ENCODE results near the gene NUDT8.
"Not testable (repeated sequence)": the region's sequence is repeated elsewhere in the genome, so short reads cannot be mapped to it uniquely, and the experiment has no call there.

Gene NUDT8

GRCh38 chr11:67613313-67613959 is 16.3 kb downstream of the NUDT8 start:
- no peak for DNase-seq (ENCODE audit: low read depth in 3 of 3)

- DNase-seq (ENCODE audit: low read depth in 3 of 3): no peak
Observed at GRCh38 chr11:67612751-67613150, 17.0 kb downstream of the NUDT8 start.

GRCh38 chr11:67611704-67612587 is 17.8 kb downstream of the NUDT8 start:
- no peak for DNase-seq (ENCODE audit: low read depth in 3 of 3)

GRCh38 chr11:67611165-67611564 is 18.6 kb downstream of the NUDT8 start:
- no peak for DNase-seq (ENCODE audit: low read depth in 3 of 3)

- DNase-seq (ENCODE audit: low read depth in 3 of 3): no peak
Observed at GRCh38 chr11:67610302-67610868, 19.4 kb downstream of the NUDT8 start.

- no peak for DNase-seq (ENCODE audit: low read depth in 3 of 3)
Observed at GRCh38 chr11:67609316-67609715, 20.4 kb downstream of the NUDT8 start.

GRCh38 chr11:67608486-67608885 is 21.3 kb downstream of the NUDT8 start:
- DNase-seq (ENCODE audit: low read depth in 3 of 3): no peak

- DNase-seq (ENCODE audit: low read depth in 3 of 3): no peak
Observed at GRCh38 chr11:67607507-67607906, 22.2 kb downstream of the NUDT8 start.

GRCh38 chr11:67606492-67607295 is 23.0 kb downstream of the NUDT8 start, which contains the start of gene NDUFV1:
Gene NDUFV1, plus strand, starts transcription at chr11:67606936. Its CDS starts 69 bp downstream, at chr11:67607005.
- DNase-seq (ENCODE audit: low read depth in 3 of 3): peak; percentile 91 to 96 (median 93)

- DNase-seq (ENCODE audit: low read depth in 3 of 3): no peak
Observed at GRCh38 chr11:67606093-67606491, 23.6 kb downstream of the NUDT8 start.

GRCh38 chr11:67605231-67606011 is 24.3 kb downstream of the NUDT8 start:
- DNase-seq (ENCODE audit: low read depth in 3 of 3): no peak

- no peak for DNase-seq (ENCODE audit: low read depth in 3 of 3)
Observed at GRCh38 chr11:67604815-67605214, 24.9 kb downstream of the NUDT8 start.

GRCh38 chr11:67604119-67604518 is 25.6 kb downstream of the NUDT8 start:
- not testable (repeated sequence) for DNase-seq (ENCODE audit: low read depth in 3 of 3)

- DNase-seq (ENCODE audit: low read depth in 3 of 3): no peak
Observed at GRCh38 chr11:67601098-67601497, 28.6 kb downstream of the NUDT8 start.

GRCh38 chr11:67600324-67601029 is 29.3 kb downstream of the NUDT8 start:
- no peak for DNase-seq (ENCODE audit: low read depth in 3 of 3)

GRCh38 chr11:67599149-67599548 is 30.6 kb downstream of the NUDT8 start:
- no peak for DNase-seq (ENCODE audit: low read depth in 3 of 3)

- DNase-seq (ENCODE audit: low read depth in 3 of 3): not testable (repeated sequence)
Observed at GRCh38 chr11:67597963-67598362, 31.8 kb downstream of the NUDT8 start.

GRCh38 chr11:67597458-67597857 is 32.3 kb downstream of the NUDT8 start:
- DNase-seq (ENCODE audit: low read depth in 3 of 3): not testable (repeated sequence)

GRCh38 chr11:67596753-67597300 is 32.9 kb downstream of the NUDT8 start:
- no peak for DNase-seq (ENCODE audit: low read depth in 3 of 3)

GRCh38 chr11:67594480-67594879 is 35.3 kb downstream of the NUDT8 start:
- no peak for DNase-seq (ENCODE audit: low read depth in 3 of 3)

Data from stimulated activated CD4-positive, alpha-beta T cell treated with anti-CD3 and anti-CD28 coated beads, TNF-alpha, amount 100 ng/mL, for 4 hours (primary cell).